ENCODE measurements around the gene EYA2. TPM values are rescaled to one million over a fixed set of nuclear protein-coding genes. Genes with fewer than 3 reads are reported as not detected.

The EYA2 gene
- total and polyA plus RNA-seq, 9 donors, result 1.5 to 8.6 (median 3.2) TPM

DNA sequence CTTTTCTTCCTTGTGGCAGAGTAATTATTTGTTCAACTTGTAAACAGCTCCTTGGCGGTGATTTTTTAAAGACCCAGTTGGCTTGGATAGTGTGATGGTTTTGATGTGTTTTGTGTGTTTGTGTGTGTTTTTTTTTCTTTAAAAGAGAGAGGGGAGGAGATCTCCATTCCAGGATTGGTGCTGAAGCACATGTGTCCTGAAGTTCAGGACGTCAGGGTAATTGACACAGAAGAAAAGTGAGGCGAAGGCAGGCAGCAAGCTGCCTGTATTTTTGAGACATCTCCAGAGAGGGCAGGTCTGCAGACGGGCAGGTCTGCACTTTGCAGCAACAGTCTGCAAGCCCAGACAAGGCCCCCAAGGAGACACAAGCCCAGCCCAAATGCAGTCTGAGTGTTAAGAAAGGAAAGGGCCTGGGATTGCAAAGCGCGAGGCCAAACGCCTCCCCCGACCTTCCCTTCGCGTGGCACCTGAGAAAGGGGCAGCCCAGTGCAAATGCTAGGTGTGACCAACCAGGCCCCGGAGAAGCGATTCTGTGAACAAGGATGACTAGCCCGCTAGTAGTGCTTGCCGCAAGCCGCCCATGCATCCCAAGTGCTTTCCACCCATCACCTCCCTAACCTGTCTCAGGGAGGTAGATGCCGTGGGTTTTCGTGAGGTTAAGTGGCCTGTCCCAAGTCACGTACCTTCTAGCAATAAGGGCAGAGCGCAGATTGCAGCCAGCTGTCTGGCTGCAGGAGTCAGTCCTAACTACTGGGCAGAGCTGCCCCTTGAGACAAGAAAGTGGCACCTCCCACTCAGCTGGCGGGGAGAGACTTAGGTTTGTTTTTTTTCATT is 231.3 kb downstream of the EYA2 start:
- H3K27me3 ChIP-seq (ENCODE audit: control insufficient read depth, insufficient read depth, low read length), result no peaks in the 10 kb centered on the region
- no peak overlapping the region for H3K27ac ChIP-seq (ENCODE audit: low read length)
- WGBS (ENCODE audit: insufficient coverage), result 37% methylated on average over 15 of the region's 20 CpGs
- H3K4me1 ChIP-seq (ENCODE audit: control insufficient read depth, insufficient read depth, low read length), result peaks cover 29% of the 10 kb centered on the region
- DNase-seq, result peak; percentile 74
- no peaks in the 10 kb centered on the region for H3K36me3 ChIP-seq (ENCODE audit: control insufficient read depth, insufficient read depth, low read length)
- H3K9me3 ChIP-seq (replicated peaks; ENCODE audit: control insufficient read depth, low read depth, low read length), result no peaks in the 10 kb centered on the region
- H3K4me3 ChIP-seq (ENCODE audit: low read length), result no peak overlapping the region

DNA sequence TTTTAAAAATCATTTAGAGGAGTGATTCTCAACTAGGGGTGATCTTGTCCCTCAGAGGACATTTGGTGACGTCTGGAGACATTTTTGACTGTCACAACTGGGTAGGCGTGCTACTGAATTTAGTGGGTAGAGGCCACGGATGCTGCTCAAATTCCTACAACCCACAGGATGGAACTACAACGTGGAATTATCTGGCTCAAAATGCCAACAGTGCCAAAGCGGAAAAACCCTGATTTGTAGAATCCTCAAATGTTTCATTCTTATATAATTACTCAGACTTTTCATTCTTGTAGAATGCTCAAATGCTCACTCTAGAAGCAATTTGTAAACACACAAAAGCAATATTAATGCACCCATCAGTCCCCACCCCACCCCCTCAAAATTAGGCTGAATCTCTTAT is 232.1 kb downstream of the EYA2 start:
- Histone ChIP-seq H3K9me3 (replicated peaks; ENCODE audit: control insufficient read depth, low read depth, low read length) (no peaks in the 10 kb centered on the region), H3K27me3 (ENCODE audit: control insufficient read depth, insufficient read depth, low read length) (no peaks in the 10 kb centered on the region), H3K4me3 (ENCODE audit: low read length) (no peak overlapping the region), H3K4me1 (ENCODE audit: control insufficient read depth, insufficient read depth, low read length) (peaks cover 27% of the 10 kb centered on the region), H3K27ac (ENCODE audit: low read length) (no peak overlapping the region), H3K36me3 (ENCODE audit: control insufficient read depth, insufficient read depth, low read length) (no peaks in the 10 kb centered on the region)
- 60% methylated on average over 1 of the region's 5 CpGs for WGBS (ENCODE audit: insufficient coverage)
- no peak for DNase-seq

DNA sequence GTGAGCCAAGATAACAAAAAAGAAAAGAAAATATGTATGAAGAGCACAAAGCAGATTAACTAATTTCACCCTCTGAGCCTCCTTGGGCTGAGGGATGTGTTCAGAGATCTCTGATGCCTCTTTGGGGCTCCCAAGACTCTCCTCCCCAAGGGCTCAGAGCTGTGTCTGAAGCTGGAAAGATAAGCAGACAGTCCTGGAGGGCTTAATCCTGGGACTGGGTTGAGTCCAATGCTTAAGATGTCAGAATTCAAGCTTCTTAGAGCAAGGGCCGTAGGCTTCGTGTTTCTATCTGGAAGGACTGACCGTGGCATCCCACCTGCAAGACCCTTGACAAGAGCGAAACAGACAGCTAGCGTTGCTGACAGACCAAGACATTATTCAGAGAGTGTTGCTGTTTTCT is 232.9 kb downstream of the EYA2 start:
- H3K9me3 ChIP-seq (replicated peaks; ENCODE audit: control insufficient read depth, low read depth, low read length), result no peaks in the 10 kb centered on the region
- WGBS (ENCODE audit: insufficient coverage), result 59% methylated on average over 4 of the region's 5 CpGs
- peaks cover 27% of the 10 kb centered on the region for H3K4me1 ChIP-seq (ENCODE audit: control insufficient read depth, insufficient read depth, low read length)
- peak overlapping the region; percentile 17 for H3K27ac ChIP-seq (ENCODE audit: low read length)
- H3K4me3 ChIP-seq (ENCODE audit: low read length), result no peak overlapping the region
- peak; percentile 23 for DNase-seq
- no peaks in the 10 kb centered on the region for H3K36me3 ChIP-seq (ENCODE audit: control insufficient read depth, insufficient read depth, low read length)
- no peaks in the 10 kb centered on the region for H3K27me3 ChIP-seq (ENCODE audit: control insufficient read depth, insufficient read depth, low read length)

DNA sequence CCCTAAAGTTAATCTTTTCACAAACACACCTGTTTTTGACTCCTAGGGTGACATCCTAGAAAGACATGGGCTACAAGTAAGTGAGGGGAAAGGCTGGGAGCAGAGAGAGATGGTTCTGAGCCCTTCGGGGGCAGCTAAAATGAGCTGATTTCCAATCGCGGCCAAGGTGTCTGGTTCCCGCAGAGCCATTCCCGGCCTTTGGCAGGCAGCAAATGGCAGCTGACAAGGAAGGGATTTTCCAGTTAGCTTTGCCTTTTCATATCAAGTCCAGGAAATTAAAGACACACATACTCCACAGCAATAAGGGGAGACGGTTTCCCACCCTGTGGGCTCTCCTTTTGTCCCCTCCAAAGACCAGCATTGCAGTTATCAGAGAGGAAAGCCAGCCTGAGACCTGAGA is 233.4 kb downstream of the EYA2 start:
- Histone ChIP-seq H3K9me3 (replicated peaks; ENCODE audit: control insufficient read depth, low read depth, low read length) (no peaks in the 10 kb centered on the region), H3K4me1 (ENCODE audit: control insufficient read depth, insufficient read depth, low read length) (peaks cover 27% of the 10 kb centered on the region), H3K36me3 (ENCODE audit: control insufficient read depth, insufficient read depth, low read length) (no peaks in the 10 kb centered on the region), H3K27ac (ENCODE audit: low read length) (peak overlapping the region; percentile 60), H3K27me3 (ENCODE audit: control insufficient read depth, insufficient read depth, low read length) (no peaks in the 10 kb centered on the region), H3K4me3 (ENCODE audit: low read length) (no peak overlapping the region)
- WGBS (ENCODE audit: insufficient coverage), result 27% methylated on average over 3 of the region's 6 CpGs
- DNase-seq, result peak; percentile 79

DNA sequence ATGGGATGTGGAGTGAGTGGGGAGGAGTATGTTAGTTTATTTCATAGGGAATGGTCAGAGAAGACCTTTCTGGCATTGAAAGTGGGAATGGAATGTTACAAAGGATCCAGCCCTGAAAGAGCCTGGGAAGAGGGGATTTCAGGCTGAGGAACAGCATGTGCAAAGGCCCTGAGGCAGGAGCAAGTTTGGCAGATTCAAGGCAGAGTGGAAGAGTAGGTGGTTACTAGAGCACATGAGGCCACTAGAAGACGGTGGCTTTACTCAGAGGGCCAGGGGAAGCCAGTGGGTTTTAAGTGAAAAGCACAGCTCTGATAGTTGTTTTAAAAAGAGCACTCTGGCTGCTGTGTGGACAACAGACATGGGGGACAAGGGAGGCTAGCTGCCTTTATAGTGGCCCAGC is 234.7 kb downstream of the EYA2 start:
- Histone ChIP-seq H3K4me3 (ENCODE audit: low read length) (no peak overlapping the region), H3K4me1 (ENCODE audit: control insufficient read depth, insufficient read depth, low read length) (peaks cover 27% of the 10 kb centered on the region), H3K27ac (ENCODE audit: low read length) (no peak overlapping the region), H3K9me3 (replicated peaks; ENCODE audit: control insufficient read depth, low read depth, low read length) (no peaks in the 10 kb centered on the region), H3K27me3 (ENCODE audit: control insufficient read depth, insufficient read depth, low read length) (no peaks in the 10 kb centered on the region), H3K36me3 (ENCODE audit: control insufficient read depth, insufficient read depth, low read length) (no peaks in the 10 kb centered on the region)
- WGBS (ENCODE audit: insufficient coverage), result 90% methylated on average over 1 of the region's 1 CpG
- DNase-seq, result no peak

DNA sequence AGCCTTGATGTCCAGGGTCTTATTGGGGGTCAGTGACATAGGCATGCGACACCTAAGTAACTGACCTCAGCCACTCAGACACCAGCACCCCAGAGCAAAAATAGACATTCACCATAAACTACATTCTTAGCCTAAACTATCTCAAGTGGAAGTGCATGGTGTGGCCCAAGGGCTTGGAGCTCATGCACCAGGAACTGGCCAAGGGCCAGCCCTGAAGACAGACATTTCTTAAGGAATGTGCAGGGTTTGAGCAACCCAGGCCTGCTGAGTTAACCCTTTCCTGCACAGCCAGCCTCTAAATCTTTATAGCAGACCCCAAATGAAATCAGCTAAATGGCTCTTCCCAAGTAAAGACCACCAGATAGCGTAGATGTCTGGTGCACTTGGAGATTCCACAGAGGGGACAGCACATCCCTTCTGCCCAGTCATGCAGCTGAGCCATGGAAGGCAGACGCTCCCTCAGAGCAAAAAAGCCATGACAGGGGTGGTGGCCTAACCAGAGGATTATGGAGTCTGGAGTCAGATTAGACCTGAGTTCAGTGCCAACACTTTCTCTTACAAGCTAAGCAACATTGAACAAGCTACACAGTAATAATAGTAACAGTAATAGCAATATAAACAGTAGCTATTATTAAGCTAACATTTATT is 239.3 kb downstream of the EYA2 start:
- Histone ChIP-seq H3K27ac (ENCODE audit: low read length) (no peak overlapping the region), H3K9me3 (replicated peaks; ENCODE audit: control insufficient read depth, low read depth, low read length) (no peaks in the 10 kb centered on the region), H3K4me1 (ENCODE audit: control insufficient read depth, insufficient read depth, low read length) (no peaks in the 10 kb centered on the region), H3K27me3 (ENCODE audit: control insufficient read depth, insufficient read depth, low read length) (no peaks in the 10 kb centered on the region), H3K4me3 (ENCODE audit: low read length) (no peak overlapping the region), H3K36me3 (ENCODE audit: control insufficient read depth, insufficient read depth, low read length) (no peaks in the 10 kb centered on the region)
- WGBS (ENCODE audit: insufficient coverage), result 100% methylated on average over 2 of the region's 3 CpGs
- no peak for DNase-seq

DNA sequence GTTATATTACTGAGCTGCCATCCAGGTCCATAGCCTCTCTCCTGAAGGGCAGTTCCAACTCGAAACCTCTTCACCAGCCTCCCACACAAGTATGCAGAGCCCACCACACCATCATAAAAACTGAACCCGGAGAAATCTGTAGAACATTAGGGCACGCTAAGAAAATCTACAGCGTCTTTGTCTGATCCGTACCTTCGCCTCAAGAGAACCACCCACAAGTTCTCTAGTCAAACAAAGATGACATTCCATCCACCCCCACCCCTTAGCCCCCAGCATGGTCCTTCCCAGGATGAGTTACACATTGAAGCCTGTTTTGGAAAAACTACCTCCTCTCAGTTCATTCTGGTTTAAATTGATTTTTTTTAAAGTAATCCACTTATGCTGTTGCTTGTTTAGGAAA is 242.1 kb downstream of the EYA2 start:
- Histone ChIP-seq H3K27me3 (ENCODE audit: control insufficient read depth, insufficient read depth, low read length) (no peaks in the 10 kb centered on the region), H3K4me1 (ENCODE audit: control insufficient read depth, insufficient read depth, low read length) (no peaks in the 10 kb centered on the region)
- no peak for DNase-seq

DNA sequence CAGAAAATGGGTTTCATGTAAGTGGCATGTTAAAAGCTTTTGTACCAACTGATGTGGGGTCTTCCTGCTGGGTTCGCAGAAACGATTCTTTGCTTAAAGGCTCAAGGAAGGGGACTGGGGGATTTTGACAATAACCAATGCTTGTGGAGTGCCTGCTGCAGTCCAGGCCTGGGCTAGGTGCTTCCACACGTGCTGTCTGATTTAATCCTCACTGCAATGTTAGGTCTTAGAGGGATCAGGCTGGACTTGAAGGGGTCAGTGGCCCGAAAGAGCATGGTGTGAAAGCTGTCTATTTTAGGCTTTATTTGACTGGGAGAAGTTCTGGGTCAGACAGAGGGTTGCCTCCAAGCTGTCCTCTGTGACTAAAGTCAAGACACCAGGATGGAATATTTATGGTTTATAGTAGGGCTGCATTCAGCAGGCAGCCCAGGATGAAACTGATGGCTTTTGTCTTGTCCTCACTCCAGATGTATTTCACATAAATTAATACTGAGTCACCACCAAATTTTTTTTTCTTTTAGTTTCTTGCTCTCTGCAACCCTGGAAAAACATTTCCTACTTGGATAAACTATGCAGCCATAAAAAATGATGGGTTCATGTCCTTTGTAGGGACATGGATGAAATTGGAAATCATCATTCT is 242.7 kb downstream of the EYA2 start:
- DNase-seq, result no peak
- Histone ChIP-seq H3K27me3 (ENCODE audit: control insufficient read depth, insufficient read depth, low read length) (no peaks in the 10 kb centered on the region), H3K4me3 (ENCODE audit: low read length) (no peak overlapping the region), H3K36me3 (ENCODE audit: control insufficient read depth, insufficient read depth, low read length) (no peaks in the 10 kb centered on the region), H3K4me1 (ENCODE audit: control insufficient read depth, insufficient read depth, low read length) (no peaks in the 10 kb centered on the region), H3K27ac (ENCODE audit: low read length) (no peak overlapping the region), H3K9me3 (replicated peaks; ENCODE audit: control insufficient read depth, low read depth, low read length) (peaks cover 7% of the 10 kb centered on the region)
- 48% methylated on average over 4 of the region's 4 CpGs for WGBS (ENCODE audit: insufficient coverage)

More for the DNA sequence above, 242.1 kb downstream of the EYA2 start:
- 78% methylated on average over 6 of the region's 6 CpGs for WGBS (ENCODE audit: insufficient coverage)
- Histone ChIP-seq H3K9me3 (replicated peaks; ENCODE audit: control insufficient read depth, low read depth, low read length) (peaks cover 7% of the 10 kb centered on the region), H3K27ac (ENCODE audit: low read length) (no peak overlapping the region), H3K4me3 (ENCODE audit: low read length) (no peak overlapping the region), H3K36me3 (ENCODE audit: control insufficient read depth, insufficient read depth, low read length) (no peaks in the 10 kb centered on the region)

DNA sequence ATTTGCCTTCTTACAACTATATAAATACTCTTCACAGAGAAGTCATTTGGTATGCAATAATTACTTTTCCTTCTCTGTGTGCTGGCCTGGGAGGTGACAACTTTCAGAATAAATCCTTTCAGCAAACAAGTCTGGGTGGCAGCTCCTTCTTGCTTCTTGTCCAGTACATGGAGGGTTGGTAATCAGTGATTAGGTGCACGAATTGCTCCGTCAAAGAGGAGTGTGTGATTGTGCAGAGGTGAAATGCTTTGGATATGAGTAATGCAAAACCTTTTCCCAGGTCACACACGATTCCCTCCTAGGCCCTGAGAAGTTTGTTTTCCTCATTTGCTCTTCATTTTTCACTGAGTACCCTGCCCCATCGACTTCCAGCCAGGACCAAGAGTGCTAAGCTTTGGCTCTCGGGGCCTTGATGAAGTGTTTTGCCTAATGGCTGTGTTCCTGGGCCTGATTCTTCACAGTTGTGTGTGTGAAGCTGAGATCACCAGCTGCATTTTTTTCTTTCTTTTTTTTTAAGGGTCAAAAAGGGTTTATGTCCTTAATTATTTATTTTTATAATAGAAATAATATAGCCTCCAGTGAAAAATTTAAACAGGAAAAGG is 245.4 kb downstream of the EYA2 start:
- peak; percentile 65 for DNase-seq
- no CpG with 5 or more reads among the region's 5 CpGs for WGBS (ENCODE audit: insufficient coverage)
- Histone ChIP-seq H3K27ac (ENCODE audit: low read length) (no peak overlapping the region), H3K4me1 (ENCODE audit: control insufficient read depth, insufficient read depth, low read length) (no peaks in the 10 kb centered on the region), H3K27me3 (ENCODE audit: control insufficient read depth, insufficient read depth, low read length) (no peaks in the 10 kb centered on the region), H3K9me3 (replicated peaks; ENCODE audit: control insufficient read depth, low read depth, low read length) (peaks cover 7% of the 10 kb centered on the region), H3K36me3 (ENCODE audit: control insufficient read depth, insufficient read depth, low read length) (no peaks in the 10 kb centered on the region), H3K4me3 (ENCODE audit: low read length) (no peak overlapping the region)

DNA sequence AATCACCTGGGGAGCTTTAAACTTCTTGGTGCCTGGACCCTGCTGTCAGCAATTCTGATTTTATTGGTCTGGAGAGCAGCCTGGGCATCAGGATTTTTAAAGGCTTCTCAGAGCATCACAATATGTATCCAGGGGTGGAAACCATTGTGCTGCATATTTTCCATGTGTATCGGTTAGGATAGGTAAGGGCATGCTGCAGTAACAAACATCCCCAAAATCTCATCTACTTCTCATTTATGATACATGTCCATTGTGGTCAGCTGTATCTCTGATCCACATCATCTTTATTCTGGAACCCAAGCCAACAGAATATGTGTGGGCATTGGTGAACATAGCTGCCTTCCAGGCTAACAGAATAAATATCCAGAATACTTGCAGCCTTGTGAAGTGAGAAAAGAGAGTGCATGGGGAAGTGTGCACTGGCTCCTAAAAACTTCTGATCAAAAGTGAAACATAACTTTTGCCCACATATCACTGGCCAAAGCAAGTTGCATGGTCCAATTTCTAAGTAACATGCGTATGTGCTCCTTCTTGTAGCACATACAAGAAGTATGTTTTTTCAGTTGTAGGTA is 246.8 kb downstream of the EYA2 start:
- no peaks in the 10 kb centered on the region for H3K27me3 ChIP-seq (ENCODE audit: control insufficient read depth, insufficient read depth, low read length)

More for the DNA sequence above, 246.8 kb downstream of the EYA2 start:
- DNase-seq, result no peak
- Histone ChIP-seq H3K4me3 (ENCODE audit: low read length) (no peak overlapping the region), H3K9me3 (replicated peaks; ENCODE audit: control insufficient read depth, low read depth, low read length) (peaks cover 7% of the 10 kb centered on the region), H3K36me3 (ENCODE audit: control insufficient read depth, insufficient read depth, low read length) (no peaks in the 10 kb centered on the region), H3K27ac (ENCODE audit: low read length) (no peak overlapping the region), H3K4me1 (ENCODE audit: control insufficient read depth, insufficient read depth, low read length) (peaks cover under 1% of the 10 kb centered on the region)
- 100% methylated on average over 1 of the region's 2 CpGs for WGBS (ENCODE audit: insufficient coverage)

Measured in muscle of leg (tissue), 11 donors.